Kidney (tissue), 14 donors: Measurements from ENCODE around the gene WDFY4. TPM values are rescaled to one million over a fixed set of nuclear protein-coding genes. Genes with fewer than 3 reads are reported as not detected.

Experiments
- DNase-seq, 5 donors: peaks; one replicate each; pipeline ENCODE4 v3.0.0-alpha.2; 2013 to 2020
- FAIRE-seq: peaks from 2 replicates; lab custom pipeline; 2012; peaks lifted over from hg19 to GRCh38; lab: Jason Lieb, UNC
- H3K27ac ChIP-seq, 2 donors: one replicate each; pipeline ENCODE4 v1.7.0; 2013; ENCODE audit warnings: low read depth in 2 of 2, low read length in 2 of 2, inconsistent platforms in 1 of 2
- H3K27me3 ChIP-seq: one replicate; pipeline ENCODE4 v1.7.1; 2013; ENCODE audit warnings: low read length, inconsistent platforms; ENCODE audit not compliant: control insufficient read depth, insufficient read depth
- H3K36me3 ChIP-seq, 3 donors: one replicate each; pipeline versions ENCODE4 v1.7.0 to v1.7.1; 2013; ENCODE audit warnings: low read length in 3 of 3, control low read depth in 1 of 3, inconsistent platforms in 1 of 3; ENCODE audit not compliant: insufficient read depth in 3 of 3, control insufficient read depth in 2 of 3
- H3K4me1 ChIP-seq, 3 donors: one replicate each; pipeline versions ENCODE4 v1.7.0 to v1.7.1; 2013; ENCODE audit warnings: low read length in 3 of 3, inconsistent platforms in 1 of 3, low read depth in 1 of 3; ENCODE audit not compliant: control insufficient read depth in 2 of 3, insufficient read depth in 2 of 3
- H3K4me3 ChIP-seq, 3 donors: one replicate each; pipeline versions ENCODE4 v1.7.0 to v1.8.1; 2013; ENCODE audit warnings: low read length in 3 of 3, control low read depth in 1 of 3, inconsistent platforms in 1 of 3
- H3K9ac ChIP-seq, 3 donors: one replicate each; pipeline versions ENCODE4 v1.7.0 to v1.7.1; 2013; ENCODE audit warnings: low read length in 3 of 3, control low read depth in 1 of 3, inconsistent platforms in 1 of 3
- H3K9me3 ChIP-seq, 3 donors: one replicate each; pipeline versions ENCODE4 v1.7.0 to v1.7.1; 2013; ENCODE audit warnings: low read length in 3 of 3, control low read depth in 1 of 3, inconsistent platforms in 1 of 3; ENCODE audit not compliant: control insufficient read depth in 2 of 3, insufficient read depth in 1 of 3
- intact Hi-C: fragments of 100-400 bp; cut with DNase I; formaldehyde crosslinking; loops from one replicate; pipeline ENCODE4 v1.11.1; 2022
- polyA plus RNA-seq: library from polyadenylated mRNA; stranded (reverse); fragments of 350-450 nt; fragmentation: Illumina TruSeq; extraction: RNeasy Lipid Tissue Mini Kit (QIAGEN cat#74804); gene quantifications from one replicate; pipeline ENCODE4 v1.2.3, GENCODE V29; 2014; ENCODE audit warnings: low read depth, low replicate concordance; ENCODE audit not compliant: insufficient read depth
- total RNA-seq: library from RNA; stranded (reverse); fragmentation: NEBNext Ultra II Directional; extraction: Animal tissue kit (Norgen Biotek cat#: 25700); gene quantifications from one replicate; pipeline ENCODE4 v1.2.1, GENCODE V29; 2021
- TF ChIP-seq, protein P1 (sequence below): IDR thresholded peaks from 3 replicates; pipeline ENCODE4 v1.5.1; 2012; ENCODE audit warnings: mild to moderate bottlenecking, moderate library complexity, borderline replicate concordance; ENCODE audit not compliant: insufficient read depth; ENCODE audit errors: extremely low read depth
- donor health status: control.
- donor health status: control.
- donor health status: control.
- donor health status: control.
- donor health status: control.
- donor health status: DM: yes; HTN: yes; CAD: no.
- donor health status: Normal renal cell carcinoma (clear cell type).

WDFY4 gene
- total and polyA plus RNA-seq, 2 donors from 2014 or later, result 1.7 to 13.3 TPM

DNA sequence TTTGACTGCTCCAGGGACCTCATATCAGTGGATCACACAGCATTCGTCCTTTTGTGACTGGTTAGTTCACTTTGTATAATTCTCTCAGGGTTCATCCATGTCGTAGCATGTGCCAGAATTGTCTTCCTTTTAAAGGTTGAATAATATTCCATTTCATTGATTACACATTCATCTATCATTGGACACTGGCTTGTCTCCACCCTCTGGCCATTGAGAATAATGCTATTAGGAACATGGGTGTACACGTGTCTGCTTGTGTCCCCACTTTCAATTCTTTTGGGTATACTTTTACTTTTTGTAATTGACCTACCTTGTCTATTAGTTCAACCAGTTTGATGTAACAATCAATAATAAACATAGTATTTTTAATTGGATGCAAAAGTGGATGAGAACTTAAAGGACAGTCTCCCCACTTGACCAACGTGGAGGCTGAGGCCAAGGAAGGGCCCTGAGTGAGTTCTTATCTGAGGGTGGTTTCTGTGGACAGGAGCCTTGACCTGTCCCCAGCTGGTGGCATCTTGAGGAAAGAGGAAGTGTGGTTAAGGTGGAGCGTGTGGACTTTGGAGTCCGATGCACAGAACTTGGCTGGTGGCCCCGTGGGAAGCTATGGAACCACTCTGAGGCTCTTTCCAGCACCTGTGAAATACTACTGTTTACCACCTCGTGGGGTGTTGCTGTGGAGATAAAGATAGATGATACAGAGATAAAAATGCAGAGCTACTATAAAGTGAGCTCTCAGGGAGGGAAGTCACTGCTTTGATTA lies 16.6 kb downstream of the WDFY4 start:
- Histone ChIP-seq H3K4me3 (no peak overlapping the region), H3K27ac (no peak overlapping the region), H3K9ac (no peak overlapping the region), H3K9me3 (no peaks in the 10 kb centered on the region), H3K4me1 (no peaks in the 10 kb centered on the region), H3K27me3 (no peaks in the 10 kb centered on the region), H3K36me3 (no peaks in the 10 kb centered on the region)
- FAIRE-seq (no peak), DNase-seq (no peak)
- intact Hi-C loops, result no loop called here
- TF ChIP-seq, protein P1, sequence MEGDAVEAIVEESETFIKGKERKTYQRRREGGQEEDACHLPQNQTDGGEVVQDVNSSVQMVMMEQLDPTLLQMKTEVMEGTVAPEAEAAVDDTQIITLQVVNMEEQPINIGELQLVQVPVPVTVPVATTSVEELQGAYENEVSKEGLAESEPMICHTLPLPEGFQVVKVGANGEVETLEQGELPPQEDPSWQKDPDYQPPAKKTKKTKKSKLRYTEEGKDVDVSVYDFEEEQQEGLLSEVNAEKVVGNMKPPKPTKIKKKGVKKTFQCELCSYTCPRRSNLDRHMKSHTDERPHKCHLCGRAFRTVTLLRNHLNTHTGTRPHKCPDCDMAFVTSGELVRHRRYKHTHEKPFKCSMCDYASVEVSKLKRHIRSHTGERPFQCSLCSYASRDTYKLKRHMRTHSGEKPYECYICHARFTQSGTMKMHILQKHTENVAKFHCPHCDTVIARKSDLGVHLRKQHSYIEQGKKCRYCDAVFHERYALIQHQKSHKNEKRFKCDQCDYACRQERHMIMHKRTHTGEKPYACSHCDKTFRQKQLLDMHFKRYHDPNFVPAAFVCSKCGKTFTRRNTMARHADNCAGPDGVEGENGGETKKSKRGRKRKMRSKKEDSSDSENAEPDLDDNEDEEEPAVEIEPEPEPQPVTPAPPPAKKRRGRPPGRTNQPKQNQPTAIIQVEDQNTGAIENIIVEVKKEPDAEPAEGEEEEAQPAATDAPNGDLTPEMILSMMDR, result no peak

DNA sequence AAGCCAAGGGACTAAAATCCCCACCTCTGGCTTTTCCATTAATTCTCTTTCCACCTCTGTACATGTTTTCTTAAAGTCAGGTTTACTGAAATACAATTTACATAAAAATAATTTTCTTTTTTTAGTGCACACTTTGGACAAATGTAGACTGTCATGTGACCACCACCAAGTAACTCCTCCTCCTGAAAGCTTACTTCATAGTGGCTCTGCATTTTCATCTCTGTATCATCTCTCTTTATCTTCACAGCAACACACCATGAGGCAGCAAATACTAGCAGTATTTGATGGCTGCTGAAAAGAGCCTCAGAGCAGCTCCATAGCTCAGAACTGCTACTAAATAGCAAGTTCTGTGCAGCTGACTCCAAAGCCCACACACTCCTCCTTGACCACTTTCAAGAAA lies 17.3 kb downstream of the WDFY4 start:
- Histone ChIP-seq H3K4me3 (no peak overlapping the region), H3K4me1 (no peaks in the 10 kb centered on the region), H3K27ac (no peak overlapping the region), H3K9ac (no peak overlapping the region), H3K9me3 (no peaks in the 10 kb centered on the region), H3K27me3 (no peaks in the 10 kb centered on the region), H3K36me3 (no peaks in the 10 kb centered on the region)
- DNase-seq, result no peak
- intact Hi-C loops, result no loop called here
- FAIRE-seq, result no peak
- TF ChIP-seq, protein P1, result no peak

DNA sequence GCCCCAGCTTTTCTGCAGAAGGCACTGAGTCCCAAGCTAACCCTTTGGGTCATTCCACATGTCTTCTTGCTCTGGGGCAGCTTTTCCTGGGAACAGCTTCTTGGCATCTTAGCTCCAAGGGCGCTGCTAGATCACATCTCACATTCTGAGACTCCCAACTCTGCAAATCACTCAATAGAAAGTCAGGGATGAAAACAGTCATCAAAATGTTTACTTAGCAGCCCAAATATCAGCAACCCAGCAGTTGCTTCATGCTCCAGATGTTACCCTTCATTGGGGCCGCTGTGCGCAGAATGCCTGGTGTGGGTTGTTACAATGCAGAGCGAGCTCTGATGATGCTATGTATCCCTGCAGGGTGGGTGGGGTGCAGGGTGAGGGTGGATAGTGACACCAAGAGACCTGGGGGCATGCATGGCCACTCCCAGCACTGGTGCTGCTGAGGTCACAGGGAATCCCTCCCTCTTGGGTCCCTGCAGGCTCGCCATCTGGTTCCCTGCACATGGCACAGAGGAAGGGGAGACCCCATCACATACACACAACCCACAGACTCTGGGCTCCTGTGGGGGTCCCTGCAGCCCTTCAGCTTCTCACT lies 19.0 kb downstream of the WDFY4 start:
- no peak overlapping the region for H3K4me3 ChIP-seq
- no peak overlapping the region for H3K27ac ChIP-seq
- FAIRE-seq (no peak), DNase-seq (peak in 1 of 5 donors; percentile 12)
- no peak overlapping the region for H3K9ac ChIP-seq
- H3K4me1 ChIP-seq, result no peaks in the 10 kb centered on the region
- no peaks in the 10 kb centered on the region for H3K36me3 ChIP-seq
- H3K9me3 ChIP-seq, result no peaks in the 10 kb centered on the region
- H3K27me3 ChIP-seq, result no peaks in the 10 kb centered on the region
- TF ChIP-seq, protein P1, result no peak
- intact Hi-C loops, result no loop called here
